K562 (cell line): ENCODE data around the gene LXN. TPM values are rescaled to one million over a fixed set of nuclear protein-coding genes. Genes with fewer than 3 reads are reported as not detected.

Experiments
- ATAC-seq: fragments of 200-7000 bp; cut with Tn5 transposase; 3 replicates; pipeline ENCODE4 v1.9.1; 2020; ENCODE audit warnings: moderate library complexity
- BruUV-seq: library from RNA; stranded (reverse); fragments of 400-500 nt; replicated peaks from 2 replicates; lab custom pipeline; 2021; lab: Mats Ljungman, UMichigan
- CTCF ChIA-PET: fragments of 300-600 bp; formaldehyde crosslinking; extraction: SDS; loops from one replicate; lab custom pipeline; 2021; ENCODE audit warnings: low intra/inter-chr PET ratio; lab: Yijun Ruan, JAX
- POLR2A ChIA-PET: fragments of 300-600, 350-650 bp; sonication (Branson Sonifier 250); formaldehyde crosslinking; extraction: SDS; loops from one replicate; lab custom pipeline; 2021; ENCODE audit warnings: antibody characterized with exemption, inconsistent platforms; lab: Yijun Ruan, JAX
- DNase-seq, 4 experiments: peaks; one replicate each; pipeline versions ENCODE4 v3.0.0 to v3.0.0-alpha.2; 2011 to 2018; ENCODE audit warnings: low spot score in 3 of 4, mixed read lengths in 3 of 4; ENCODE audit errors: extremely low read depth in 1 of 4
- FAIRE-seq: peaks from 2 replicates; lab custom pipeline; 2011; peaks lifted over from hg19 to GRCh38; lab: Jason Lieb, UNC
- H2AFZ ChIP-seq: 2 replicates; pipeline ENCODE4 v1.6.0; 2011; ENCODE audit warnings: low read depth, low read length, control low read depth, inconsistent platforms
- H3K27ac ChIP-seq: fragments of 200-600 bp; 3 replicates; pipeline ENCODE4 v1.8.0; 2011; ENCODE audit warnings: low read depth, mild to moderate bottlenecking, control low read depth, inconsistent platforms, low read length, moderate library complexity, mixed read lengths; ENCODE audit errors: extremely low read depth
- H3K27me3 ChIP-seq, 2 experiments: fragments of 300-600 bp in 1 of 2; 2 replicates in 1 of 2; 3 replicates in 1 of 2; pipeline versions ENCODE4 v1.6.0 to v1.8.0; 2011; ENCODE audit warnings: inconsistent platforms in 2 of 2, low read length in 2 of 2, mild to moderate bottlenecking in 1 of 2, mixed read lengths in 1 of 2, moderate library complexity in 1 of 2; ENCODE audit not compliant: control insufficient read depth in 2 of 2, insufficient read depth in 2 of 2
- H3K36me3 ChIP-seq: fragments of 300-600 bp; 3 replicates; pipeline ENCODE4 v1.8.0; 2011; ENCODE audit warnings: mild to moderate bottlenecking, low read length, inconsistent platforms; ENCODE audit not compliant: control insufficient read depth, insufficient read depth
- H3K4me1 ChIP-seq, 2 experiments: fragments of 200-600 bp in 1 of 2; replicated peaks in 1 of 2; 2 replicates in 1 of 2; 3 replicates in 1 of 2; pipeline versions ENCODE4 v1.5.1 to v1.8.0; 2011; ENCODE audit warnings: inconsistent platforms in 2 of 2, low read length in 2 of 2, mild to moderate bottlenecking in 1 of 2, mixed read lengths in 1 of 2, moderate library complexity in 1 of 2; ENCODE audit not compliant: control insufficient read depth in 2 of 2, insufficient read depth in 2 of 2
- H3K4me2 ChIP-seq: 2 replicates; pipeline ENCODE4 v1.6.1; 2011; ENCODE audit warnings: low read length, control low read depth, inconsistent platforms, mixed read lengths; ENCODE audit not compliant: insufficient read depth
- H3K4me3 ChIP-seq: fragments of 200-600 bp; sonication (generic), shearing (Covaris generic); 2 replicates; pipeline ENCODE4 v1.5.1; 2016; ENCODE audit warnings: control low read depth, inconsistent platforms
- H3K79me2 ChIP-seq: fragments of 200-600 bp; 3 replicates; pipeline ENCODE4 v1.8.0; 2011; ENCODE audit warnings: low read length, inconsistent platforms; ENCODE audit not compliant: control insufficient read depth, insufficient read depth
- H3K9ac ChIP-seq, 2 experiments: 2 replicates each; pipeline versions ENCODE4 v1.6.0 to v1.6.1; 2011; ENCODE audit warnings: low read depth in 2 of 2, low read length in 2 of 2, control low read depth in 1 of 2, inconsistent platforms in 1 of 2, mild to moderate bottlenecking in 1 of 2, mixed read lengths in 1 of 2; ENCODE audit not compliant: insufficient read depth in 1 of 2
- H3K9me1 ChIP-seq: one replicate; pipeline ENCODE4 v1.6.0; 2011; ENCODE audit warnings: inconsistent platforms, mild to moderate bottlenecking, low read length, moderate library complexity; ENCODE audit not compliant: control insufficient read depth, insufficient read depth
- H3K9me3 ChIP-seq: replicated peaks from 2 replicates; pipeline ENCODE4 v1.5.1; 2011; ENCODE audit warnings: low read depth, low read length, inconsistent platforms; ENCODE audit not compliant: control insufficient read depth, insufficient read depth
- H4K20me1 ChIP-seq: replicated peaks from 2 replicates; pipeline ENCODE4 v1.6.1; 2011; ENCODE audit warnings: low read length, inconsistent platforms, mixed read lengths; ENCODE audit not compliant: control insufficient read depth, insufficient read depth
- BDP1 ChIP-seq: IDR thresholded peaks from 3 replicates; pipeline ENCODE4 v1.6.1; 2011; ENCODE audit not compliant: insufficient read length, insufficient read depth
- HNRNPUL1 ChIP-seq: fragments of 200-400 bp; formaldehyde crosslinking; IDR thresholded peaks from 2 replicates; pipeline ENCODE4 v1.6.1; 2017; ENCODE audit warnings: low read length
- MGA ChIP-seq: fragments of 450-650 bp; IDR thresholded peaks from 2 replicates; pipeline ENCODE4 v1.6.1; 2016; ENCODE audit warnings: mild to moderate bottlenecking, moderate library complexity
- NBN ChIP-seq: fragments of 450-650 bp; IDR thresholded peaks from 2 replicates; pipeline ENCODE4 v1.6.1; 2016; ENCODE audit warnings: low read depth, mild to moderate bottlenecking
- PRPF4 ChIP-seq: fragments of 200-400 bp; formaldehyde crosslinking; IDR thresholded peaks from one replicate; pipeline ENCODE4 v1.6.1; 2017; ENCODE audit warnings: low read length, low read depth, mild to moderate bottlenecking; ENCODE audit not compliant: insufficient read depth, poor library complexity, severe bottlenecking
- PTBP1 ChIP-seq: fragments of 200-400 bp; formaldehyde crosslinking; IDR thresholded peaks from 2 replicates; pipeline ENCODE4 v1.6.1; 2017; ENCODE audit warnings: low read depth, low read length
- RB1 ChIP-seq: fragments of 450-650 bp; IDR thresholded peaks from 2 replicates; pipeline ENCODE4 v1.6.1; 2017; ENCODE audit warnings: low read depth, mild to moderate bottlenecking
- XRCC3 ChIP-seq: fragments of 450-650 bp; IDR thresholded peaks from 2 replicates; pipeline ENCODE4 v1.6.1; 2017; ENCODE audit warnings: mild to moderate bottlenecking, moderate library complexity
- WGBS: fragments of 100-300 bp; shearing (Covaris generic); methylation state at CpG from one replicate; pipeline ENCODE4 v1.1.6; 2016; ENCODE audit warnings: low coverage, mixed read lengths; ENCODE audit not compliant: insufficient coverage; ENCODE audit errors: missing lambda C conversion rate; 5-methylcytosine and 5-hydroxymethylcytosine counted together
- in situ Hi-C: fragments of 300-500 bp; cut with MboI; formaldehyde crosslinking; loops from 4 replicates; pipeline ENCODE4 v1.15.0; 2018; ENCODE audit warnings: inconsistent platforms, mixed read lengths
- intact Hi-C: fragments of 100-400 bp; cut with micrococcal nuclease; formaldehyde crosslinking; loops from 2 replicates; pipeline ENCODE4 v1.14.2; 2022
- polyA plus RNA-seq, 8 experiments: library from polyadenylated mRNA; depleted of rRNA in 4 of 8; stranded (reverse) in 5 of 8; unstranded in 3 of 8; fragments of >200 nt; fragmentation: Nextera tagmentation in 2 of 8; fragmentation: Illumina TruSeq in 1 of 8; extraction: Ambion mirVana in 2 of 8; extraction: Trizol in 1 of 8; gene quantifications; 2 replicates each; pipeline versions ENCODE4 v1.2.1 to v1.2.3, GENCODE V29; 2011 to 2014; ENCODE audit warnings: inconsistent platforms in 1 of 8, missing spikeins in 1 of 8
- total RNA-seq, 7 experiments: library from RNA; depleted of rRNA in 6 of 7; stranded (reverse); fragments of >200 nt in 6 of 7; fragmentation: Illumina TruSeq in 2 of 7; extraction: Trizol in 2 of 7; gene quantifications; 2 replicates each; pipeline versions ENCODE4 v1.2.1 to v1.2.3, GENCODE V29; 2011 to 2021; ENCODE audit warnings: low replicate concordance in 1 of 7

The LXN gene
- total and polyA plus RNA-seq, 9 of the 15 experiments (the other 6 are each of a cell fraction or from before 2014, with no cell fraction given): 0.08 to 0.13 TPM; not detected in 7

- H3K9me3 ChIP-seq: no peaks in the 10 kb centered on the region
- H3K27ac ChIP-seq: no peak overlapping the region
- H3K4me3 ChIP-seq: no peak overlapping the region
- no peaks in the 10 kb centered on the region for H3K9me1 ChIP-seq
- no TSS peak for BruUV-seq
- no peaks in the 10 kb centered on the region; the same call in 1 of the 2 replicates for H4K20me1 ChIP-seq
- ChIA-PET POLR2A (no interaction called here), CTCF (no interaction called here)
- no peak for DNase-seq
- no peak for ATAC-seq
- no peak overlapping the region for H3K9ac ChIP-seq
- intact Hi-C loops: loop anchor here (10.0 kb wide), 1 partner anchor 66 kb away; the partner anchor contains the start of gene MLF1
- 57% methylated on average over 7 of the region's 7 CpGs for WGBS
- FAIRE-seq: no peak
- peaks cover 2% of the 10 kb centered on the region; the same call in 1 of the 3 replicates for H3K36me3 ChIP-seq
- H3K27me3 ChIP-seq: no peaks in the 10 kb centered on the region
- peaks cover 9 to 14% of the 10 kb centered on the region in 2 experiments; a peak in 4 of 5 replicates for H3K4me1 ChIP-seq
- H3K4me2 ChIP-seq: no peak overlapping the region
- peaks cover 14% of the 10 kb centered on the region for H3K79me2 ChIP-seq
- in situ Hi-C loops: no loop called here
- H2AFZ ChIP-seq: peak overlapping the region; percentile 28; the same call in 1 of the 2 replicates
- no peak for TF ChIP-seq NBN
- TF ChIP-seq XRCC3: no peak
- no peak for TF ChIP-seq HNRNPUL1
- no peak for TF ChIP-seq PRPF4
- no peak for TF ChIP-seq BDP1
- no peak for TF ChIP-seq MGA
- no peak for TF ChIP-seq PTBP1
- TF ChIP-seq RB1: no peak
Measured at GRCh38 chr3:158640646-158641045, 31.8 kb downstream of the LXN start.
